H7 (cell line): ENCODE data around the gene SCGB2B2. TPM values are rescaled to one million over a fixed set of nuclear protein-coding genes. Genes with fewer than 3 reads are reported as not detected.

ENCODE experiments used
- total RNA-seq: library from RNA; depleted of rRNA; stranded (reverse); fragments of >200 nt; shearing (Covaris generic); gene quantifications from 2 replicates; pipeline ENCODE4 v1.2.3, GENCODE V29; 2014; rRNA removed

Gene SCGB2B2
- total RNA-seq, 1 experiment from 2014 or later = not detected

Other genes starting within 250 kb of the SCGB2B2 start
- gene UBA2, start 248.8 kb downstream of the SCGB2B2 start, total RNA-seq = 227 and 241 TPM in 2 replicates
- gene WTIP, start 195.4 kb downstream of the SCGB2B2 start, total RNA-seq = 12.5 and 14.8 TPM in 2 replicates
- 11.5 and 16.3 TPM in 2 replicates for gene ZNF302, start 519 bp upstream of the SCGB2B2 start, total RNA-seq
- 6.8 and 16.6 TPM in 2 replicates for gene ZNF181, start 57.1 kb upstream of the SCGB2B2 start, total RNA-seq
- gene ZNF599, start 96.1 kb upstream of the SCGB2B2 start, total RNA-seq = 3.6 and 7.6 TPM in 2 replicates
- 6.3 and 8.9 TPM in 2 replicates for gene ZNF30, start 249.7 kb upstream of the SCGB2B2 start, total RNA-seq